Keratinocyte (primary cell): Measurements from ENCODE around the gene RCSD1. TPM values are rescaled to one million over a fixed set of nuclear protein-coding genes. Genes with fewer than 3 reads are reported as not detected.

Source experiments
- DNase-seq: peaks from one replicate; pipeline ENCODE4 v3.0.0-alpha.2; 2011; ENCODE audit warnings: low read depth, missing footprints, low spot score
- FAIRE-seq: peaks from 2 replicates; lab custom pipeline; 2011; peaks lifted over from hg19 to GRCh38; lab: Jason Lieb, UNC
- H2AFZ ChIP-seq: 2 replicates; pipeline ENCODE4 v1.6.0; 2012; ENCODE audit warnings: low read length, control low read depth, inconsistent platforms; ENCODE audit not compliant: control insufficient read depth
- H3K27ac ChIP-seq: 2 replicates; pipeline ENCODE4 v1.5.1; 2011; ENCODE audit warnings: low read length; ENCODE audit not compliant: control insufficient read depth, insufficient read depth
- H3K27me3 ChIP-seq: 3 replicates; pipeline ENCODE4 v1.6.0; 2011; ENCODE audit warnings: low read length; ENCODE audit not compliant: control insufficient read depth, insufficient read depth; ENCODE audit errors: extremely low read depth
- H3K36me3 ChIP-seq, 2 experiments: 2 replicates in 1 of 2; 3 replicates in 1 of 2; pipeline ENCODE4 v1.5.1; 2011; ENCODE audit warnings: low read length in 2 of 2, mild to moderate bottlenecking in 1 of 2; ENCODE audit not compliant: control insufficient read depth in 2 of 2, insufficient read depth in 2 of 2; ENCODE audit errors: extremely low read depth in 1 of 2
- H3K4me1 ChIP-seq: 3 replicates; pipeline ENCODE4 v1.5.1; 2011; ENCODE audit warnings: low read length; ENCODE audit not compliant: control insufficient read depth, insufficient read depth; ENCODE audit errors: extremely low read depth
- H3K4me2 ChIP-seq: 3 replicates; pipeline ENCODE4 v1.6.0; 2011; ENCODE audit warnings: low read depth, low read length; ENCODE audit not compliant: control insufficient read depth, insufficient read depth; ENCODE audit errors: extremely low read depth
- H3K4me3 ChIP-seq, 3 experiments: fragments of 200-600 bp in 1 of 3; sonication (generic) in 1 of 3; 2 replicates in 2 of 3; 3 replicates in 1 of 3; pipeline ENCODE4 v1.5.1; 2011 to 2016; ENCODE audit warnings: low read length in 3 of 3, mild to moderate bottlenecking in 3 of 3, control low read depth in 2 of 3, inconsistent platforms in 1 of 3, low read depth in 1 of 3, mixed read lengths in 1 of 3, mixed run types in 1 of 3, moderate library complexity in 1 of 3; ENCODE audit not compliant: control insufficient read depth in 2 of 3, insufficient read depth in 2 of 3; ENCODE audit errors: extremely low read depth in 1 of 3
- H3K79me2 ChIP-seq: 2 replicates; pipeline ENCODE4 v1.6.0; 2012; ENCODE audit warnings: low read length; ENCODE audit not compliant: control insufficient read depth, insufficient read depth
- H3K9ac ChIP-seq: 3 replicates; pipeline ENCODE4 v1.6.0; 2011; ENCODE audit warnings: low read length; ENCODE audit not compliant: control insufficient read depth, insufficient read depth; ENCODE audit errors: extremely low read depth
- H3K9me1 ChIP-seq: 3 replicates; pipeline ENCODE4 v1.6.0; 2011; ENCODE audit warnings: low read length; ENCODE audit not compliant: control insufficient read depth, insufficient read depth; ENCODE audit errors: extremely low read depth
- H3K9me3 ChIP-seq: 2 replicates; pipeline ENCODE4 v1.5.1; 2012; ENCODE audit warnings: low read depth, low read length; ENCODE audit not compliant: control insufficient read depth
- H4K20me1 ChIP-seq: 3 replicates; pipeline ENCODE4 v1.6.0; 2011; ENCODE audit warnings: low read length; ENCODE audit not compliant: control insufficient read depth, insufficient read depth; ENCODE audit errors: extremely low read depth
- EZH2 ChIP-seq: IDR thresholded peaks from one replicate; pipeline ENCODE4 v1.6.1; 2012; ENCODE audit warnings: inconsistent platforms, mild to moderate bottlenecking, low read length, moderate library complexity
- dilution Hi-C: fragments of 300-500 bp; cut with MboI; formaldehyde crosslinking; loops from one replicate; pipeline ENCODE4 v1.7.0; 2020; ENCODE audit warnings: low sequenced_read_pairs; ENCODE audit not compliant: extremely low pct_ligation_motif_present
- polyA plus RNA-seq, 5 experiments: library from polyadenylated mRNA; depleted of rRNA in 3 of 5; stranded (reverse) in 3 of 5; stranded (forward) in 1 of 5; unstranded in 1 of 5; fragments of >200 nt; gene quantifications; 1 replicate in 1 of 5; 2 replicates in 3 of 5; 3 replicates in 1 of 5; pipeline versions ENCODE4 v1.2.1 to v1.2.3, GENCODE V29; 2011 to 2012; ENCODE audit warnings: missing spikeins in 2 of 5, low read depth in 1 of 5, low replicate concordance in 1 of 5
- TF ChIP-seq, protein P1 (sequence below), 3 experiments: IDR thresholded peaks in 1 of 3; conservative IDR thresholded peaks in 1 of 3; optimal IDR thresholded peaks in 1 of 3; 2 replicates in 2 of 3; 3 replicates in 1 of 3; pipeline versions ENCODE3 to v1.5.1; 2011; ENCODE audit warnings: low read length in 3 of 3, mild to moderate bottlenecking in 3 of 3, moderate library complexity in 2 of 3, control low read depth in 1 of 3, inconsistent platforms in 1 of 3; ENCODE audit not compliant: insufficient read depth in 2 of 3; ENCODE audit errors: extremely low read depth in 1 of 3

The RCSD1 gene
- polyA plus RNA-seq, 1 donor (not counting 4 experiments of a cell fraction or from before 2014, with no cell fraction given), result 0.03 TPM

DNA sequence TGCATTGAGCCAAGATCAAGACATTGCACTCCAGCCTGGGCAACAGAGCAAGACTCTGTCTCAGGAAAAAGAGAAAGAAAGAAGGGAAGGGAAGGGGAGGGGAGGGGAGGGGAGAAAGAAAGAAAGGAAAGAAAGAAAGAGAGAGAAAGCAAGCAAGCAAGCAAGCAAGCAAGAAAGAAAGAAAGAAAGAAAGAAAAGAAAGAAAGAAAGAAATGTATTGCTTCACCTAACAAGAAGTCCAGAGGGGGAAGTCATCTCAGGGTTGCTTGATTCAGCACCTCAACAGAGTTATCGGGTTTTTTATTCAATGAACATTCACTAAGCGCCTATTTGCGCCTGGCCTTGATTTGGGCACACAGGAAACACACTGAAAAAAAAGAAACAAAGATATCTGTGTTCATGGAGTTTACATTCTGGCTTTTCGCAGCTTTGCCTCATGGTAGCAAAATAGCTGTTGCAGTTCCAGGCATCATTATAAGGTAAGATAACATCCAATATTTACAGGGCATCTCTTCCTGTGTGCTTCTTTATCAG is 8.2 kb upstream of the RCSD1 start:
- no peak for FAIRE-seq

DNA sequence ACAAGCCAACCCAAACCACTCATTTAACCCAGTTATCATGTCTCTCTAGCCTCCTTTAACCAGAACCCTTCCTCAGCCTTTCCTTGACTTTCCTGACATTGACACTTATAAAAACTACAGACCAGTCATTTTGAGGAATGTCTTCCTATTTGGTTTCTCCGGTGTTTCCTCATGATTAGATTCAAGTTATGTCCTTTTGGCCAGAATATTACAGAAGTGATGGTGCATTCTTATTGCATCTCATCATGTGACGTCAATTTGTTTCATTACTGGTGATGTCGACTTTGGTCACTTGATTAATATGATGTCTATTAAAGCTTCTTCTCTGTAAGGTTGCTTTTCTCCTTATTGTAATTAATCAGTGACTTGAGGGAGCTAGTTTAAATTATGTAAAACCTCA is 6.1 kb upstream of the RCSD1 start:
- DNase-seq (no peak), FAIRE-seq (no peak)
- H3K4me2 ChIP-seq, result no peak overlapping the region
- no peaks in the 10 kb centered on the region for H3K9me3 ChIP-seq
- no peak overlapping the region for H3K4me3 ChIP-seq
- no peaks in the 10 kb centered on the region for H3K36me3 ChIP-seq
- H2AFZ ChIP-seq, result no peak overlapping the region
- H3K4me1 ChIP-seq, result no peaks in the 10 kb centered on the region
- H3K79me2 ChIP-seq, result no peaks in the 10 kb centered on the region
- H3K9me1 ChIP-seq, result no peaks in the 10 kb centered on the region
- H3K27me3 ChIP-seq, result no peaks in the 10 kb centered on the region
- dilution Hi-C loops, result no loop called here
- H3K27ac ChIP-seq, result no peak overlapping the region
- H3K9ac ChIP-seq, result no peak overlapping the region
- no peak for TF ChIP-seq EZH2
- TF ChIP-seq, protein P1, sequence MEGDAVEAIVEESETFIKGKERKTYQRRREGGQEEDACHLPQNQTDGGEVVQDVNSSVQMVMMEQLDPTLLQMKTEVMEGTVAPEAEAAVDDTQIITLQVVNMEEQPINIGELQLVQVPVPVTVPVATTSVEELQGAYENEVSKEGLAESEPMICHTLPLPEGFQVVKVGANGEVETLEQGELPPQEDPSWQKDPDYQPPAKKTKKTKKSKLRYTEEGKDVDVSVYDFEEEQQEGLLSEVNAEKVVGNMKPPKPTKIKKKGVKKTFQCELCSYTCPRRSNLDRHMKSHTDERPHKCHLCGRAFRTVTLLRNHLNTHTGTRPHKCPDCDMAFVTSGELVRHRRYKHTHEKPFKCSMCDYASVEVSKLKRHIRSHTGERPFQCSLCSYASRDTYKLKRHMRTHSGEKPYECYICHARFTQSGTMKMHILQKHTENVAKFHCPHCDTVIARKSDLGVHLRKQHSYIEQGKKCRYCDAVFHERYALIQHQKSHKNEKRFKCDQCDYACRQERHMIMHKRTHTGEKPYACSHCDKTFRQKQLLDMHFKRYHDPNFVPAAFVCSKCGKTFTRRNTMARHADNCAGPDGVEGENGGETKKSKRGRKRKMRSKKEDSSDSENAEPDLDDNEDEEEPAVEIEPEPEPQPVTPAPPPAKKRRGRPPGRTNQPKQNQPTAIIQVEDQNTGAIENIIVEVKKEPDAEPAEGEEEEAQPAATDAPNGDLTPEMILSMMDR (optimal IDR thresholded peaks at IDR 0.05 in 1 of 3, IDR thresholded peaks at IDR 0.05 in 1 of 3, conservative IDR thresholded peaks at IDR 0.05 in 1 of 3; ENCODE audit: extremely low read depth in 1 of 3, insufficient read depth in 2 of 3, low read length in 3 of 3), result no peak
- H4K20me1 ChIP-seq, result no peaks in the 10 kb centered on the region

More for the DNA sequence above, 8.2 kb upstream of the RCSD1 start:
- H3K27ac ChIP-seq, result no peak overlapping the region
- H3K79me2 ChIP-seq, result no peaks in the 10 kb centered on the region
- no peak overlapping the region for H3K4me3 ChIP-seq
- H4K20me1 ChIP-seq, result no peaks in the 10 kb centered on the region
- dilution Hi-C loops, result no loop called here
- no peaks in the 10 kb centered on the region for H3K27me3 ChIP-seq
- no peak overlapping the region for H3K9ac ChIP-seq
- TF ChIP-seq EZH2, result no peak
- TF ChIP-seq, protein P1 (optimal IDR thresholded peaks at IDR 0.05 in 1 of 3, IDR thresholded peaks at IDR 0.05 in 1 of 3, conservative IDR thresholded peaks at IDR 0.05 in 1 of 3; ENCODE audit: extremely low read depth in 1 of 3, insufficient read depth in 2 of 3, low read length in 3 of 3), result no peak
- H3K9me3 ChIP-seq, result no peaks in the 10 kb centered on the region
- H3K4me1 ChIP-seq, result peaks cover 12% of the 10 kb centered on the region
- DNase-seq, result no peak
- H3K36me3 ChIP-seq, result no peaks in the 10 kb centered on the region
- H2AFZ ChIP-seq, result no peak overlapping the region
- H3K9me1 ChIP-seq, result no peaks in the 10 kb centered on the region
- no peak overlapping the region for H3K4me2 ChIP-seq
